ENCODE data around the gene CD58.

DNA sequence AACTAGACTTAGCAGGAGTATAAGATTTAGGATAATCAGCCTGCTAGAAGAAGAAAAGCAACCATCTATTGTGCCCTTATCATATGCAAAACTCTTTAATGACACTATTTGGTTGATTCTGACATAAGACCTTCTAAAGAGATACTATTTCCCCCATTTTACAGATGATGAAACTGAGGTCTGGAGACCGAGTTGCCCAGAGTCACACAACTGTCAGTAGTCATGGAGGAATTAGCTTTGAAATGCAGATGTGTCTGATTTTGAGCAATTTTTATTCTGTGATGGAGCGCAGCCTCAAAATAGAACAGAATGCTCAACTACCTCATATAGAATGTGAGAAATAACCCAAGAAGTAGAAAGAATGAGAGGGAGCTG is 69.0 kb downstream of the CD58 start:
- TF ChIP-seq POLR2A (IDR thresholded peaks at IDR 0.05) (no peak), CTCF (IDR thresholded peaks at IDR 0.05) (no peak)
